Left renal pelvis (tissue), 4 donors: Measurements from ENCODE around the gene NUDT22. TPM values are rescaled to one million over a fixed set of nuclear protein-coding genes. Genes with fewer than 3 reads are reported as not detected.

Experiments
- DNase-seq, 4 donors: peaks; one replicate each; pipeline ENCODE4 v3.0.0-alpha.2; 2013; ENCODE audit warnings: low read depth in 4 of 4, low spot score in 3 of 4
- polyA plus RNA-seq, 4 donors: library from polyadenylated mRNA; unstranded; fragments of 120-200 nt; gene quantifications; one replicate each; pipeline ENCODE4 v1.2.1, GENCODE V29; 2013; ENCODE audit not compliant: insufficient read length in 4 of 4

NUDT22 gene
- polyA plus RNA-seq, 4 donors = 13.2 to 32.7 (median 19.1) TPM

DNA sequence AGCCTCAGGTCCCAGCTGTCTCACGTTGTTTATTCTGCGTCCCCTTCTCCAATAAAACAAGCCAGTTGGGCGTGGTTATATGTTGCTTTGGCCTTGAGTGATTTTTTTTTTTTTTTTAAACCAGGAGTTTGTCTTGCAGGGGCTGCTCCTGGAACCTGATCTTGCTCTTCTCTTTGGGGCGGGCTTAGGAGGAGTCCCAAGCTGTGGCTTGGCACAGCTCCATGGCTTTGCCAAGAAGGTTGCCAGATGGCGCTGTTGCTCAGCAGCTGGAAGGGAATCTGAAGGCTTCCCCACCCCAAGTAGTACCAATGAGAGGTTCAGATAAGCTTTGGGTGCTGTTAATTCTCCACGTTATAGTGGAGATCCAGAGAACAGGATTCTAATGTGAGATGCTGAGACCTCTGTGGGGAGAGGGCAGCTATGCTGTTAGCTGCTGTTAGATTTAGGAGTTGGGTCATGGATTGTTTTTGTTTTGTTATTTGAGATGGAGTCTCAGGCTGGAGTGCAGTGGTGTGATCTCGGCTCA lies 21.5 kb upstream of the NUDT22 start:
- peak; percentile 76 to 86 (median 76) for DNase-seq

DNA sequence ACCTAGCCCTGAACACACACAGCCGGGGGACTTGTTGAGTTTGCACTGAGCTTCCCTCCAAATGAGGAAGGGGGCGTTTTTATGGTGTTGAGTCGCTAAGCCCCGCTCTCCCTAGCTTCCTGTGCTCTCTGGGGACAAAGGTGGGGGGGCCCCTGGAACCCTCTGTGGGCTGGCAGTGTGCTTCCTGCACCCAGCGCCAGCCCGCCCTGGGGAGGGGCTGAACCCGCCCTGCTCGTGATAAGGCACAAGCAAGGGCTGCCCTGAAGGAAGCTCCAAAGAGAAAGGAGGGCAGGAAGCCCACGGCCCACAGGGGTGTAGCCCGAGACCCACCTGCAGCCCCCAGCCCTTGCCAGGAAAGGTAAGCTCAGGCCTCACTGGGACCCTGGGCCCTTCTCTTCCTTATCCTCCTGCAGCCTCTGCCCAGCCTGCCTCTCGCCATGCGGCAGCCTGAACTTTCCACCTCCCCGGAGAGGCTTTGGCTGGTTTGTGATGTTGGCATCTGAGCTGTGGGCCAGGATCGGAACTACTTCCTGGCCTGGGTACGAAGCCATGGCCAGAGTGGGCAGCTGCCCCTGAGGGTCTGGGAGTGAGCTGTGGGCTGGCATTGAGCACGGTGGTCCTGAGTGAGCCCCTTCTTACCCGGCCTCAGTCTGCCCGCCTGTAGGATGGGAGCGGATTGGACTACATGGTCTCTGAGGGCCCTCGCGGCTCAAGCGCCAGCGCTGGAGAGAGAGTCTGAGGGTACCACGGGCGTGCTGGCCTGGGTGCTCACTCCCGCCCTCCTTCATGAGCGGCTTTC lies 19.4 kb upstream of the NUDT22 start, which contains the start of gene FERMT3:
Gene FERMT3 (plus strand): TSS at position 265 of the 799 bp plus-strand sequence. CDS start 644 bp downstream, outside the sequence.
- DNase-seq = no peak

GRCh38 chr11:64207256-64208085 lies 18.6 kb upstream of the NUDT22 start:
- no peak for DNase-seq

- no peak for DNase-seq
Observed at GRCh38 chr11:64208086-64208795, 17.8 kb upstream of the NUDT22 start.

- no peak for DNase-seq
Observed at GRCh38 chr11:64208796-64209562, 17.1 kb upstream of the NUDT22 start.

GRCh38 chr11:64209563-64209843 lies 16.6 kb upstream of the NUDT22 start:
- no peak for DNase-seq

DNA sequence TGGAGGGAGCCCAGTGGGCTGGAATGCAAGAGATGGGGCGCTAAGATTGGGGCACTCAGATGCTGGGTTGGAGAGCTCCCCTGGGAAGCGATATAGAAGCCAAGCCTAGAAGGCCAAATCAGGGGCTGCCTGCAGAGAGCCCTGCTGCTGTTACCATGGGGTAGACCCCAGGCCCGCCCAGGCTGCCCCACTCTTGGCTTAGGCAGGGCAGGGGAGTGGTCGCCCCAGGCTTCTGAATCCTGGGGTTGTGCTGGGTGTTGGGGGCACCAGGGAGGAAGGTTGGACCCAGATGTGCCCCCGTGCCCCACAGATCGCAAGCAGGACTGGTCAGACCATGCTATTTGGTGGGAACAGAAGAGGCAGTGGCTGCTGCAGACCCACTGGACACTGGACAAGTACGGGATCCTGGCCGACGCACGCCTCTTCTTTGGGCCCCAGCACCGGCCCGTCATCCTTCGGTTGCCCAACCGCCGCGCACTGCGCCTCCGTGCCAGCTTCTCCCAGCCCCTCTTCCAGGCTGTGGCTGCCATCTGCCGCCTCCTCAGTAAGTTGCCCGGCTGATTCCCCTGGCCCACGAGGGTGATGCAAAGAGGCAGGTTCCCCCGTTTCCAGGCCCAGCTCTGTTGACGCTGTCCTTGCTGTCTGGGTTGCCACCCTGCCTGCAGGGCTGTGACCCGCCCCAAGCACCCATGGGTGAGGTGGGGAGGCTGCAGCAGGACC lies 15.6 kb upstream of the NUDT22 start:
- DNase-seq = no peak

GRCh38 chr11:64211181-64211872 lies 14.7 kb upstream of the NUDT22 start:
- DNase-seq = no peak

DNA sequence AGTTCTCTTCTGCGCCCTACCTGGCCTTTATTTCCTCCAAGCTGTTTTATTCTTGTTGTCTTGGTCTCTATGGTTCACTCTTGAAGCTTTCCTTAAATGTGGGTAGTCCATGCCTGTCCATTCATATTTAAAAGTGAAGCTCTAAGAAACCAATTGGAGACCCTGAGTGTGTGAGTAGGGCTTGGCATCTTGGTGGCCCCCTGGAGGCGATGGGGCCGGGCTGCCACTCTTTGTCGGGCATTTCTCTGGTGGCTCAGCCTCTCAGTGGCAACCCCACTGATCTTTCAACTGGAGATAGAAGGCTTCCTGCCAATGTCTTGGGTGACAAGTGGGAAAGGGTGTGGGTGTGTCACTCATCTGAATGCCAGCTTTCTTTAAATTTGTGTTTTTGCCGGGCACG lies 9.2 kb upstream of the NUDT22 start:
- no peak for DNase-seq

DNA sequence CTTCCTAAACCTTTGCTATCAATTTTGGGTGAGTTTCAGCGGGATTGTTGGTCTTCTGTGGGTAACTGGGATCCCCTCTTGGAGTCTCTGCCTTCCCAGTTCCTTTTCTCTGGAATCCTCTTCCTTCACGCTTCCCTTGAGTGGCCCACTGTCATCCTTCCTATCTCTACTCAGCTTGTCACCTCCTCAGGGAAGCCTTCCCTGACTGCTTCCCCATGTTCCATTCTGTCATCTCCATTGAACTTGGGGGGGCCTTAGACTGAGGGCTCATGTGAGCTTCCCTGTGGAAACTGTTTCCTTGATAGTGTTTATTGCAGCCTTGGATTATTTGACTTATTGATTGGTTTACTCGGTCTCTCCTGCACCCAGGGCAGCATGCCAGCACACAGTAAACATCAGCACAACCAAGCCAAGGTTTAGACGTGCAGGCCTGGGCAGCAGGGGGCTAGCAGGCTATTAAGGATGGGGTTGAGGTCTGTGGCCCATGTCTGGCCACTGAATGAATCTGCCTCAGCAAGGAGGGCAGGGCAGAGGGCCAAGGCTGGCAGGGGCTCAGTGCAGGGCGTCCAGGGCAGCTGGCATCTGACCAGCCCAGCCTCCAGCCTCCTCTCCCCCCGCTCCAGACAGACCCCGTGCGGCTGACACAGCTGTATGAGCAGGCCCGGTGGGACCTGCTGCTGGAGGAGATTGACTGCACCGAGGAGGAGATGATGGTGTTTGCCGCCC lies 7.3 kb upstream of the NUDT22 start:
- DNase-seq = no peak

GRCh38 chr11:64219354-64219684 lies 6.8 kb upstream of the NUDT22 start:
- DNase-seq = no peak

DNA sequence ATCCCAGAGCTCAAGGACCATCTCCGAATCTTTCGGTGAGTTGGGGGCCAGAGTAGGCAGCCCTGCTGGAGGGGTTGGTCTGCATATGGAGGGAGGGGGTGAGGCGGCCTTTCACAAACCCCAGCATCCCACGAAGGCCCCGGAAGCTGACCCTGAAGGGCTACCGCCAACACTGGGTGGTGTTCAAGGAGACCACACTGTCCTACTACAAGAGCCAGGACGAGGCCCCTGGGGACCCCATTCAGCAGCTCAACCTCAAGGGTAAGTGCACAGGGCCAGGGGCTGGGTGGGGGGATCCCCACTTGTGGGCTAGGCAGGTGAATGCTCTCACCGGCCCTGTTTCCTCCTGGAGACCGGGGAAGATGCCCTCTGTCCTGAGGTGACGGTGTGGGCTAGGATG lies 6.3 kb upstream of the NUDT22 start:
- no peak for DNase-seq

DNA sequence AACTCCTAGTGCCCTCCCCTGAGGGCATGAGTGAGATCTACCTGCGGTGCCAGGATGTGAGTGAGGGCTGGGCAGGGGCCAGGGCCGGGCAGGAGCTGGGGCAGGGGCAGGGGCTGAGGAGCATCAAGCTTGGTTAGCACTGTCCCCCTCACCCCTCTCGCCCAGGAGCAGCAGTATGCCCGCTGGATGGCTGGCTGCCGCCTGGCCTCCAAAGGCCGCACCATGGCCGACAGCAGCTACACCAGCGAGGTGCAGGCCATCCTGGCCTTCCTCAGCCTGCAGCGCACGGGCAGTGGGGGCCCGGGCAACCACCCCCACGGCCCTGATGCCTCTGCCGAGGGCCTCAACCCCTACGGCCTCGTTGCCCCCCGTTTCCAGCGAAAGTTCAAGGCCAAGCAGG lies 5.8 kb upstream of the NUDT22 start:
- DNase-seq = no peak

GRCh38 chr11:64220798-64221197 lies 5.3 kb upstream of the NUDT22 start:
- no peak for DNase-seq

DNA sequence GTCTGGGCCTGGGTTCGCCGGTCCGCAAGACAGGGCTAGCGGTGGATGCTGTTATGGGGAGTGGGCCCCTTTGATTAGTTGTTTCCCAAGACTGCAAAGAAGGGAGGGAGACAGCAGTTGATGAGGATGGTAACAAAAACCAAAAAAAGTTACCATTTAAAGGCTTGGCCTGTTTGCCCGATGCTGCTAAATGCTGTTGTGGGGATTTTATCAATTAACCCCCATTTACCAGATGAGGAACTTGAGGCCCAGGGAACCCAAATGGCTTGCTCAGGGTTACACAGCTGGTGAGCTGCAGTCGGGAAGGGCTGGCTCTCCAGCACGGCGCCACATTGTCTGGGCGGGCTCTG lies 3.4 kb upstream of the NUDT22 start:
- no peak for DNase-seq

- no peak for DNase-seq
Observed at GRCh38 chr11:64223001-64223651, 2.9 kb upstream of the NUDT22 start.

- no peak for DNase-seq
Observed at GRCh38 chr11:64224151-64224890, 1.8 kb upstream of the NUDT22 start.
